IPS-18a (cell line): Measurements from ENCODE around the gene MOBP.

ENCODE experiments used
- H3K27ac ChIP-seq: one replicate; pipeline ENCODE4 v1.5.1; 2013; ENCODE audit warnings: low read length
- H3K27me3 ChIP-seq: one replicate; pipeline ENCODE4 v1.6.1; 2013; ENCODE audit warnings: mild to moderate bottlenecking, low read length; ENCODE audit not compliant: control insufficient read depth, insufficient read depth
- H3K36me3 ChIP-seq: one replicate; pipeline ENCODE4 v1.6.1; 2013; ENCODE audit warnings: low read depth, low read length; ENCODE audit not compliant: control insufficient read depth
- H3K4me1 ChIP-seq: one replicate; pipeline ENCODE4 v1.6.1; 2013; ENCODE audit warnings: low read depth, low read length; ENCODE audit not compliant: control insufficient read depth
- H3K4me3 ChIP-seq: one replicate; pipeline ENCODE4 v1.5.1; 2013; ENCODE audit warnings: low read length
- H3K9ac ChIP-seq: one replicate; pipeline ENCODE4 v1.6.1; 2013; ENCODE audit warnings: mild to moderate bottlenecking, low read length, moderate library complexity
- H3K9me3 ChIP-seq: one replicate; pipeline ENCODE4 v1.6.1; 2013; ENCODE audit warnings: low read depth, low read length; ENCODE audit not compliant: control insufficient read depth

The MOBP gene

DNA sequence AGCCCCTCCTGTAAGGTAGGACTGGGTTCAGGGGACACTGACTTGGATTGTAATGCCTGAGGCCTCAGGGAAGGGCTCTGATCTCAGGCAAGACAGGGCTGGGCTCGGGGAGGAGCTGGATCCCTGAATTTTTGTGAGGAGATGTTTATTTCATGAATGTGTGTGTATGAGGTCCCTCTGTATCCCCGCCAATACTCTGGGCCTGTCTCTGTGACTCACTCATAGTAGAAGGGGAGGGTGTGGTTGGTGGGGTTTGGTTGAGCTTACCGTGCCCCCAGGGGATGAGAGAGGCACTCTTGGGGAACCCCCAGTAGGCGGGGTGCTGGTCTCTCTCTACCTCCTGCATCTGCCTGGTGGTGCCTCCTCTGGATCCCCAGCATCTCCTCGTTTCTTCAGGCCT is 32.9 kb upstream of the MOBP start:
- no peaks in the 10 kb centered on the region for H3K9me3 ChIP-seq
- no peaks in the 10 kb centered on the region for H3K36me3 ChIP-seq
- H3K4me1 ChIP-seq, result no peaks in the 10 kb centered on the region
- H3K4me3 ChIP-seq, result no peak overlapping the region
- H3K27me3 ChIP-seq, result no peaks in the 10 kb centered on the region
- H3K27ac ChIP-seq, result no peak overlapping the region
- H3K9ac ChIP-seq, result no peak overlapping the region

DNA sequence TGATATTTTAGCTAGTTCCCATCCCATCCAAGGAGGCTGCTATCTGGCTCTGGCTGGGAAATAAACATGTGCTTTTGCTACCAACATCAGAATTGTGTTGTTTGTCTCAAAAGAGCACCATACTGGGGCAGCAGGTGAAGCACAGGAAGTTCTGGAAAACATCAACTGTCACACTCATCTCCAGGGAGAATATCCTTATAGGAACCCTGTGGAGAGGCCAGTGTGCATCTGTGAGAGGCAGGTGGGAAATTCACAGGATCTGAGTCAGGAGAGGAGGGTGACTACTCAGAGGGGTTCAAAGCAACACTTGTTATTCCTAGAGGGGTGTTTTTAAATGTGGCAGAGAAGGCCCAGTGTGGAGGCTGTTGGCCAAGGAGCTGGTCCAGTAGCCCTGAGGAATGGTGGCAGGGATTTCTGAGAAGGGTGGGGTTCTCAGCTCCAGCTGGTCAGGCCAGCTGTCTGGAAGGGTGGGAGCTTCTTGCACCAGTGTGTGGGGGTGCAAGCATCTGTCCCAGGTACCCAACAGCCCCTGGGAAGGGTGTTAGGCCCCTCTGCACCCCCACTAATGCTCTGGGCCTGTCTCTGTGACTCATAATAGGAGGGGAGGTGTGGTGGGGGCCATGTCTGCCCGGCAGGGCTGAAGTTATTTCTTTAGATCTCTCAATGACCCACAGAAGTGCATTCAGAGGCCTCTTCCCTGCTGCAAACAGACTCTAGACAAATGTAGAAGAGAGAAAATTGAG is 32.3 kb upstream of the MOBP start:
- Histone ChIP-seq H3K36me3 (no peaks in the 10 kb centered on the region), H3K4me3 (no peak overlapping the region), H3K27ac (no peak overlapping the region), H3K9me3 (no peaks in the 10 kb centered on the region), H3K4me1 (no peaks in the 10 kb centered on the region), H3K9ac (no peak overlapping the region), H3K27me3 (no peaks in the 10 kb centered on the region)

DNA sequence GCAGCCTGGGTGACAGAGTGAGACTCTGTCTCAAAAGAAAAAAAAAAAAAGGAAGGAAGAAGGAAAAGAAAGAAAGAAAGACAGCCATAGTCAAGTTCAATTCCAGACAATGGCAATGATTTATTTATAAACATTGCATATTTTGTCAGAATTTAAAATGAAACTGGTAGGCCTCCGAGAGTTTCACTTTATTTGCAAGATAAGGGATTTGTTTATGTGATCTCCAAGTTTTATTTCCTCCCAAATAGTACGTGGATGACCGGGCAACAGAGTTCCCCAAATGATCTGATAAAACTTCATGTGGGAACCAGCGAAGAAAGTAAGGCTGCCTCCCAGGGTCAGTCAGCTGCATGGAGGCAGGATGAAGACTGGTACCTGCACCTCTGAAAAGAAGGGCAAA is 28.6 kb upstream of the MOBP start:
- Histone ChIP-seq H3K27me3 (no peaks in the 10 kb centered on the region), H3K4me3 (no peak overlapping the region), H3K9ac (no peak overlapping the region), H3K9me3 (no peaks in the 10 kb centered on the region), H3K4me1 (no peaks in the 10 kb centered on the region), H3K27ac (no peak overlapping the region), H3K36me3 (no peaks in the 10 kb centered on the region)

DNA sequence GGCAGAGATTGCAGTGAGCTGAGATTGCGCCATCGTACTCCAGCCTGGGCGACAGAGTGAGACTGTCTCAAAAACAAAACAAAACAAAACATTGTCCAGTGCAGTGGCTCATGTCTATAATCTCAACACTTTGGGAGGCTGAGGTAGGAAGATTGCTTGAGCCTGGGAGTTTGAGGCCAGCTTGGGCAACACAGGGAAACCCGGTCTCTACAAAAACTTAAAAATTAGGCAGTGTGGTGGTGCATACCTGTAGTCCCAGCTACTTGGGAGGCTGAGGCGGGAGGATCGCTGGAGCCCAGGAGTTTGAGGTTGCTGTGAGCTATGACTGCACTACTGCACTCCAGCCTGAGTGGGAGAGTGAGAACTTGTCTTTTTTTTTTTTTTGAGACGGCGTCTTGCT is 27.2 kb upstream of the MOBP start:
- Histone ChIP-seq H3K9me3 (no peaks in the 10 kb centered on the region), H3K36me3 (no peaks in the 10 kb centered on the region), H3K4me3 (no peak overlapping the region), H3K9ac (no peak overlapping the region), H3K27me3 (no peaks in the 10 kb centered on the region), H3K4me1 (no peaks in the 10 kb centered on the region), H3K27ac (no peak overlapping the region)

DNA sequence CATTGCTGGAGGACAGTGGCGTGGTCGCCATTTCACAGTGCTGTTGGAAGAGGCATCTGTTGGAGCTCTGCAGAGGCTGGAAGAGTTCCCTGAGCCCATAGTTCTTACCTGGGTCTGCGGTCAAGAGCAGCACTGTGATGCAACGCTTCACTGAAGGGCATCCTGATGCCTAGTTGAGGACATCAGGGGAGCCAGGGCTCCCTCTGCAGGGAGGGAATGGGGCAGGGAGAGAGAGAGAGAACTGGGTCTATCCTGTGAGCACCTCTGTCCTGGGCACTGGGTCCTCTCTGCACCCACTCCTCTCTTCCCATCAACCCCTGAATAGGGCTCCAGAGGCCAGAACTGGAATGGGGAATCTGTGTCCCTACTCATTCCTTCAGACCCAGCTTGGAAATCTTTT is 23.9 kb upstream of the MOBP start:
- Histone ChIP-seq H3K9me3 (no peaks in the 10 kb centered on the region), H3K27me3 (no peaks in the 10 kb centered on the region), H3K9ac (no peak overlapping the region), H3K4me3 (no peak overlapping the region), H3K27ac (no peak overlapping the region), H3K4me1 (no peaks in the 10 kb centered on the region), H3K36me3 (no peaks in the 10 kb centered on the region)

DNA sequence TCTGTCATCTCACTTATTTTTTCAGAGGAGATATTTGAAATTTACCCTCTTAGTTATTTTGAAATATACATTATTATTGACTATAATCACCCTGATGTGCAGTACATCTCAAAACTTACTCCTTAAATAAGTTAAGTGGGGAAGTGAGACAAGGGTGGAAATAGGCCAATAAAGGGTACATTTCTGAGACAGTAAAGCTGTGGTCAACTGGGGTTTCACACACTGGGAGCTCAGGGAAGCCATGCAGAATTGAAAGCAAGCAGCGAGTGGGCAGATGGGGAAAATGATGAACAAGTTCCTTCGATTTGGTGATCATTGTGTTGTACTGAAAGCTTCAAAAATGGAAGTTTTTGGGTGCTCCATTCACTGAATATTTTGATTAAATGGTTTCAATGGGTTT is 21.6 kb upstream of the MOBP start:
- Histone ChIP-seq H3K27ac (no peak overlapping the region), H3K27me3 (no peaks in the 10 kb centered on the region), H3K9ac (no peak overlapping the region), H3K9me3 (no peaks in the 10 kb centered on the region), H3K4me1 (no peaks in the 10 kb centered on the region), H3K36me3 (no peaks in the 10 kb centered on the region), H3K4me3 (no peak overlapping the region)

DNA sequence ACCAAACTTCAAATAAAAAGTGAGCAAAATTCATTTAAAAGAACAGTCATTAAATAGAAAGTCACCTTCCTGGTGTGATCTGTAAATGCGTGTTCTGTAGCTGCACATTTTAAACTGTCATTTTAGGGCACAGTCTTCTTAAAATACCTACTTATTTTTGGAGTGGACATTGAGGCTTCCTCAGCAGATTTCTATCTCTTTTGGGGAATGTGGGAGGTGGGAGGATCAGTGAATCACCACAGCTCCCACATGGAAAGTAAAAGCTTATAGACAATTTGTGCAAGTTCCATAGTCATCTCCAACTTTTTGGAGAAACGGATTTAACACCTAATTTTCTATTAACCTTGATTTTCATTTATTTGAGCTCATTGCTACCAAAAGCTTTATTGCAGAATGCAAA is 21.0 kb upstream of the MOBP start:
- Histone ChIP-seq H3K9me3 (no peaks in the 10 kb centered on the region), H3K4me1 (no peaks in the 10 kb centered on the region), H3K9ac (no peak overlapping the region)

DNA sequence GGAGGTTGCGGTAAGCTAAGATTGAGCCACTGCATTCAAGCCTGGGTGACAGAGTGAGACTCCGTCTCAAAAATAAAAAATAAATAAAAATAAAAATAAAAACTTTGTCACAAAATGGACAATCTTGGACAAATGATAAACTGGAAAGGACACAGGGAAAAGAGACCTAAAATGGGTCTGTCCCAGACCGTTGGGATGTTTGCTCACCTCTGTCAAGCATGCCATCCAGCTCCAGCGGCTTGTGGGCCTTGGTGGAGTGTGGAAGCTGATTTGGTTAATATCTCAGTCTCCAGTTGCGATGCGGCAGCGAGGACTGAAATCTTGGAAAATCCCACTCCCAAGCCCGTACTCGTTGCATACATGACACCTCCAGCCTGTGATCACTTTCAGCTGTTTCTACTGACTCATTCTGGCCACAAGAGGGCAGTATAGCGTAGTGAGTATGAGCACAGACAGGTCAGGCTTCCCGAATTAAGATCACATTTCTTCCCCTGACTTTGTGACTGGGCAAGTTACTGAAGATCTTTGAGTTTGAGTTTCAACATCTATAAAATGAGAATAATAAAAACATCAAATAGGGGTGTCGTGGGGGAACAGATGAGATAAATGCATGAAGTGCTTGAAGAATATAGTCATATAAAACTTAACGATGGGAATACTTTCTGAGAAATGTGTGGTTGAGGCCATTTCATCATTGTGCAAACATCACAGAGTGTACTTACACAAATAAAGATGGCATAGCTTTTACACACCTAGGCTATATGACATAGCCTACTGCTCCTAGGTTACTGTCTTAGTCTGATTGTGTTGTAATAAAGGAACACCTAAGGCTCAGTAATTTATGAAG is 19.6 kb upstream of the MOBP start:
- Histone ChIP-seq H3K27ac (no peak overlapping the region), H3K4me1 (no peaks in the 10 kb centered on the region), H3K9me3 (no peaks in the 10 kb centered on the region), H3K36me3 (no peaks in the 10 kb centered on the region), H3K27me3 (no peaks in the 10 kb centered on the region), H3K4me3 (no peak overlapping the region), H3K9ac (no peak overlapping the region)

More for the DNA sequence above, 21.0 kb upstream of the MOBP start:
- no peaks in the 10 kb centered on the region for H3K36me3 ChIP-seq
- H3K27me3 ChIP-seq, result no peaks in the 10 kb centered on the region
- no peak overlapping the region for H3K27ac ChIP-seq
- no peak overlapping the region for H3K4me3 ChIP-seq

DNA sequence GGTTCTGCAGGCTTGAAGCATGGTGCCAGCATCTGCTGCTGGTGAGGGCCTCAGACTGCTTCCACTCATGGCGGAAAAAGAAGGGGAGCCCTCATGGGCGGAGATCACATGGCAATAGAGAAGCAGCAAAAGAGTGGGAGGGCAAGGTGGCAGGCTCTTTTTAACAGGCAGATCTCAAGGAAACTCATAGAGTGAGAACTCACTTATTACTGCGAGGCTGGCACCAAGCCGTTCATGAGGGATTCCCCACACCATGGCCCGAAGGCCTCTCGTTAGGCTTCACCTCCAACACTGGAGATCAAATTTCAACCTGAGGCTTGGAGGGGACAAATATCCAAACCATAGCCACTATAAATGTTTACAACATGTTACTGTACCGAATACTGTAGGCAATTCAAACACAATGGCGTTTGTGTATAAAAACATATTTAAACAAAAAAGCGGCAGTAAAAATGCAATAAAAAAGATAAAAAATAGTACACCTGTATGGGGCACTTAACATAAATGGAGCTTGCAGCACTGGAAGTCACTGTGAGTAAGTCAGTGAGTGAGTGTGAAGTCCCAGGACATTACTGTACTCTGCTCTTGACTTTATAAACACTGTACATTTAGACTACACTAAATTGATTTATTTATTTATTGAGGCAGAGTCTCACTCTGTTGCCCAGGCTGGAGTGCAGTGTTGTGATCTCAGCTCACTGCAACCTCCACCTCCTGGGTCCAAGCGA is 18.8 kb upstream of the MOBP start:
- Histone ChIP-seq H3K27me3 (no peaks in the 10 kb centered on the region), H3K9ac (no peak overlapping the region), H3K27ac (no peak overlapping the region), H3K4me1 (no peaks in the 10 kb centered on the region), H3K4me3 (no peak overlapping the region), H3K36me3 (no peaks in the 10 kb centered on the region), H3K9me3 (no peaks in the 10 kb centered on the region)

DNA sequence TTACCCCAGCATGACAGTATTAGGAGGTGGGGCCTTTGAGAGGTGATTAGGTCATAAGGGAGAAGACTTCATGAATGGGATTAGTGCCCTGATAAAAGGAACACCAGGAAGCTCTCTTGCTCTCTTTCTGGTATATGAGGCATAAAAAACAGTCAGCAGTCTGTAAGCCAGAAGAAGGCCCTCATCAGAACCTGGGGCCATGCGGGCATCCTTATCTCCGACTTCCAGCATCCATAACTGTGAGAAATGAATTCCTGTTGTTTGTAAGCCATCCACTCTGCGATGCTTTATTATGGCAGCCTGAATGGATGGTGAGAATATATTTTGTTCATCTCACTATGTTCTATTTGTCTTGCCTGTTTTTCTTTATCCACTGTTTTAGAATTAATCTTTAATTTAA is 17.7 kb upstream of the MOBP start:
- no peaks in the 10 kb centered on the region for H3K4me1 ChIP-seq
- H3K27ac ChIP-seq, result no peak overlapping the region
- no peak overlapping the region for H3K4me3 ChIP-seq
- H3K9me3 ChIP-seq, result no peaks in the 10 kb centered on the region
- no peaks in the 10 kb centered on the region for H3K36me3 ChIP-seq
- H3K27me3 ChIP-seq, result no peaks in the 10 kb centered on the region
- H3K9ac ChIP-seq, result no peak overlapping the region

DNA sequence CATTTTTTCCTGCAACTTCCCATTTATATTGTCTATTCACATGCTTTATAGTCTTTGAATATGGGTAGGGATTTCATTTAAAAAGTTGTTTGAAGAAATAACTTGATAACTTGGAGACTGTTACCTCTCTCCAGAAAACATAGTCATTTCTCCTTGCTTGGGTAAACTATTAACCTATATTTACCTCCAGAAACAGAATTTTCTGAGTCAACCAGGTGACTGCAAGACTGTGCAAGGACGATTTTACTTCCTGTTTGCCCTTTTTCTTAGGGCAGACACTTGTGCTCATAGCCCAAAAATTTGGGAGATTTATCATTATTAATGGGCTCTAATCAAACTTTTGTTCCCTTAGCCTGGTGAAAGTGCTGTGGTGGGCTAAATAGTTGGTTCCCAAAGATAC is 14.3 kb upstream of the MOBP start:
- Histone ChIP-seq H3K4me1 (no peaks in the 10 kb centered on the region), H3K36me3 (no peaks in the 10 kb centered on the region), H3K27ac (no peak overlapping the region), H3K27me3 (no peaks in the 10 kb centered on the region), H3K4me3 (no peak overlapping the region), H3K9me3 (no peaks in the 10 kb centered on the region), H3K9ac (no peak overlapping the region)
